GM19023 (cell line): Measurements from ENCODE around the gene ZNF14.
"Not testable (repeated sequence)": the region's sequence is repeated elsewhere in the genome, so short reads cannot be mapped to it uniquely, and the experiment has no call there.

Experiments
- ATAC-seq: cut with Tn5 transposase; IDR thresholded peaks from one replicate; pipeline ENCODE4 v1.9.1; 2021; ENCODE audit warnings: mild to moderate bottlenecking, moderate library complexity; ENCODE audit not compliant: unreplicated experiment

The ZNF14 gene

DNA sequence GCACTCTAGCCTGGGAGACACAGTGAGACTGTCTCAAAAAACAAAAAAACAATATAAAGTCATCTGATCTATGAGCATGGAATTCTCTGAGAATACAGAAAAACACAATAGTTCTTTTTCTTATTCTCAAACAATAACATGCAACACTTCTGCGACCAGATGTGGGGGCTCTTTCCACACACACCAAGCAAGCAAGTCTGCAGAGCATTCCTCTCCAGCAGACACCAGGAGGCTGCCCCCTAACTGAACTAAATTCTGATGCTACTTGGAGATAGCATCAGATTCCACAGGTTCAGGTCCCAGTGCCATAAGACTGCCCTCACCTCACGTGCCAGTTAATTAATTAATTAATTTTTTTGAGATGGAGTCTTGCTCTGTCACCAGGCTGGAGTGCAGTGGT lies 36.5 kb downstream of the ZNF14 start:
- ATAC-seq: no peak

DNA sequence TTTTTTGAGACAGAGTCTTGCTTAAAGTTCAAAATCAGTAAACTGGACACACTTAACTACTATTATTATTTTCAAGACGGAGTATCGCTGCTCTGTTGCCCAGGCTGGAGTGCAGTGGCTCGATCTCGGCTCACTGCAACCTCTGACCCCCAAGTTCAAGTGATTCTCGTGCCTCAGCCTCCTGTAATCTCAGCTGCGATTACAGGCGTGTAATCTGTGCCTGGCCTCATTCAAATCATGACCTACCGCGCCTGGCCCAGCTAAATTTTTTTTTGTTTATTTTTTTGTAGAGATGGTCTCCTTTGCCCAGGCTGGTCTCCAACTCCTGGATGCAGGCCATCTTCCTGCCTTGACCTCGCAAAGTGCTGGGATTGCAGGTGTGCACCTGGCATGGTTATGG lies 41.2 kb downstream of the ZNF14 start:
- no peak for ATAC-seq

DNA sequence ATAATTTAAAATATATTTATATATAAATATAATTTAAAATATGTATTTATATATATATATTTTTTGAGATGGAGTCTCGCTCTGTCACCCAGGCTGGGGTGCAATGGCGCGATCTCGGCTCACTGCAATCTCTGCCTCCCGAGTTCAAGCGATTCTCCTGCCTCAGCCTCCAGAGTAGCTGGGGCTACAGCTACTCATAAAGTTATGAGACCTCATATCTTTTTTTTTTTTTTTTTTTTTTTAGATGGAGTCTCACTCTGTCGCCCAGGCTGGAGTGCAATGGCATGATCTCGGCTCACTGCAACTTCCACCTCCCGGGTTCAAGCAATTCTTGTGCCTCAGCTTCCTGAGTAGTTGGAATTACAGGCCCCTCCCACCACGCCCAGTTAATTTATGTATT lies 43.9 kb downstream of the ZNF14 start:
- ATAC-seq: not testable (repeated sequence)

DNA sequence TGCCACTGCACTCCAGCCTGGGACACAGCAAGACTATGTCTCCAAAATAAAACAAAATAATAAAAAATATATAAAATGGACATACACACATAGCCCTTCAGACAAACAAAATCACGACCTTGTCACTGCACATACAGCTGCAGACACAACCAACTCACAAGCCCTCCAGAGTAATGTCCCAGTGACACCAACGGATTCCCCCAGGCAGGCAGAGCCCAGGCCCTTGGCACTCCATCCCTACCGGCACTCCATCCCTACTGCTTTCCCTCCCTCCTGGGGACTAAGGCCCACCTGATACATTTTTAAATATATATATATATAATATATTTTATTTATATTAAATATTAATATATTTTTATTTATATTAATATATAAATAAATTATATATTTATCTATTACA lies 45.8 kb downstream of the ZNF14 start:
- ATAC-seq: no peak

DNA sequence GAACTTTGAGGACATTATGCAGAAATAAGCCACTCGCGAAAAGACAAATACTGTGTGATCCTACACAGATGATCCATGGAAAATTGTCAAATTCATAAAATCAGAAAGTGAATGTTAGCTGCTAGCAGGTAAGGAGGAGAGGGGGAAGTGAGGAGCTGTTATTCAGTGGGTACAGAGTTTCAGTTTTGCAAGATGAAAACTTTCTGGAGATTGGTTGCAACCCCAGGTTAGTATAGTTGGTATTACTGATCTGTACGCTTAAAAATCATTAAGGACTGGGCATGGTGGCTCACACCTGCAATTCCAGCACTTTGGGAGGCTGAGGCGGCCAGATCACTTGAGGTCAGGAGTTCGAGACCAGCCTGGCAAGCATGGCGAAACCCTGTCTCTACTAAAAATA lies 46.3 kb downstream of the ZNF14 start:
- ATAC-seq: no peak

DNA sequence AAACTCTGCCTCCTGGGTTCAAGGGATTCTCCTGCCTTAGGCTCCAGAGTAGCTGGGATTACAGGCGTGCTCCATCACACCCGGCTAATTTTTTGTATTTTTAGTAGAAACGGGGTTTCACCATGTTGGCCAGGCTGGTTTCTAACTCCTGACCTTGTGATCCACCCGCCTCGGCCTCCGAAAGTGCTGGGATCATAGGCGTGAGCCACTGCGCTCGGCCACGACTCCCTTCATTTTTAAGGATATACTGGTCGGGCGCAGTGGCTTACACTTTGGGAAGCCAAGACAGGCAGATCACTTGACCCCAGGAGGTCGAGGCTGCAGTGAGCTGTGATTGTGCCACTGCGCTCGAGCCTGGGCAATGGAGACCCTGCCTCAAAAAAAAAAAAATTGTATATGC lies 46.8 kb downstream of the ZNF14 start:
- ATAC-seq: not testable (repeated sequence)

DNA sequence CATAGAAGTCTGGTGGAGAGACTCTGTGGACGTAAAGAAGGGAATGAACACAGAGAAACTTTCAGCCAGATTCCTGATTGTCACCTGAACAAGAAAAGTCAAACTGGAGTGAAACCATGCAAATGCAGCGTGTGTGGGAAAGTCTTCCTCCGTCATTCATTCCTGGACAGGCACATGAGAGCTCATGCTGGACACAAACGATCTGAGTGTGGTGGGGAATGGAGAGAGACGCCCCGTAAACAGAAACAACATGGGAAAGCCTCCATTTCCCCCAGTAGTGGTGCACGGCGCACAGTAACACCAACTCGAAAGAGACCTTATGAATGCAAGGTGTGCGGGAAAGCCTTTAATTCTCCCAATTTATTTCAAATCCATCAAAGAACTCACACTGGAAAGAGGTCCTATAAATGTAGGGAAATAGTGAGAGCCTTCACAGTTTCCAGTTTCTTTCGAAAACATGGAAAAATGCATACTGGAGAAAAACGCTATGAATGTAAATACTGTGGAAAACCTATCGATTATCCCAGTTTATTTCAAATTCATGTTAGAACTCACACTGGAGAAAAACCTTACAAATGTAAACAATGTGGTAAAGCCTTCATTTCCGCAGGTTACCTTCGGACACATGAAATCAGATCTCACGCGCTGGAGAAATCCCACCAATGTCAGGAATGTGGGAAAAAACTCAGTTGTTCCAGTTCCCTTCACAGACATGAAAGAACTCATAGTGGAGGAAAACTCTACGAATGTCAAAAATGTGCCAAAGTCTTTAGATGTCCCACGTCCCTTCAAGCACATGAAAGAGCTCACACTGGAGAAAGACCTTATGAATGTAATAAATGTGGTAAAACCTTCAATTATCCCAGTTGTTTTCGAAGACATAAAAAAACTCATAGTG lies 53.5 kb downstream of the ZNF14 start:
- no peak for ATAC-seq

DNA sequence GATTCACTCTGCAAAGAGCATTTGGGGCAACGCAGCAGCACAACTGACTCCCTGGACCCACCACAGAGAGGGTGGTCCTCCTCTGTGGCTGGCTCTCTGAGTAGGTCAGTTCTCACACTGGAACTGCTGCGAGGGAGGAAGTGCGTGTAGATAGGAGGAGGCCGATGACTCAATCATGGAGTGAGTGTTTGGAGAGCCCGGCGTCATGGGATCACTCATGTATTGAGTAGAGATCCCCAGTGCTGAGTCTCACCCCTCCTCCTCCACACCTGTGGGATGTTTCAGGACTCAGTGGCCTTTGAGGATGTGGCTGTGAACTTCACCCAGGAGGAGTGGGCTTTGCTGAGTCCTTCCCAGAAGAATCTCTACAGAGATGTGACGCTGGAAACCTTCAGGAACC lies 55.3 kb downstream of the ZNF14 start:
- no peak for ATAC-seq

DNA sequence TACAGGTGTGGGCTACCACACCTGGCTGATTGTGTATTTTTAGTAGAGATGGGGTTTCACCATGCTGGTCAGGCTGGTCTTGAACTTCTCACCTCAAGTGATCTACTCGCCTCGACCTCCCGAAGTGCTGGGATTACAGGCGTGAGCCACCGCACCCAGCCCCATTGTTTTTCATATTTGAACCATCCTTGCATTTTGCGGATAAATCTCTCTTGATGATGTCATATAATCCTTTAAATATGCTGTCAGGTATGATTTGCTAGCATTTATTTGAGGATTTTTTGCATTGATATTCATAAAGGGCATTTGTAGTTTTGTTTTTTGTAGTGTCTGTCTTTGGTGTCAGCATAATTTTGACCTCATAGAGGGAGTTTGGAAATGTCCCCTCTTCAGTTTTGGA lies 58.6 kb downstream of the ZNF14 start:
- ATAC-seq: no peak

DNA sequence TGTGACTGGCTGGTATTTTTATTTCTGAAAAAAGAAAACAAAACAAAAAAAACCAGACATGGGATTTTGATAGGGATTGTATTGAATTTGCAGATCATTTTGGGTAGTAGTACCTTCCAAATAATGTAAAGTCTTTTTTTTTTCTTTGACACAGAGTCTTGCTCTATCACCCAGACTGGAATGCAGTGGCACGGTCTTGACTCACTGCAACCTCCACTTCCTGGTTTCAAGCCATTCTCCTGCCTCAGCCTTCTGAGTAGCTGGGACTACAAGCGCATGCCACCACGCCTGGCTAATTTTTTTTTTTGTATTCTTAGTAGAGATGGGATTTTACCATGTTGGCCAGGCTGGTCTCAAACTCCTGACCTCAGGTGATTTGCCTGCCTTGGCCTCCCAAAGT lies 60.1 kb downstream of the ZNF14 start:
- no peak for ATAC-seq

DNA sequence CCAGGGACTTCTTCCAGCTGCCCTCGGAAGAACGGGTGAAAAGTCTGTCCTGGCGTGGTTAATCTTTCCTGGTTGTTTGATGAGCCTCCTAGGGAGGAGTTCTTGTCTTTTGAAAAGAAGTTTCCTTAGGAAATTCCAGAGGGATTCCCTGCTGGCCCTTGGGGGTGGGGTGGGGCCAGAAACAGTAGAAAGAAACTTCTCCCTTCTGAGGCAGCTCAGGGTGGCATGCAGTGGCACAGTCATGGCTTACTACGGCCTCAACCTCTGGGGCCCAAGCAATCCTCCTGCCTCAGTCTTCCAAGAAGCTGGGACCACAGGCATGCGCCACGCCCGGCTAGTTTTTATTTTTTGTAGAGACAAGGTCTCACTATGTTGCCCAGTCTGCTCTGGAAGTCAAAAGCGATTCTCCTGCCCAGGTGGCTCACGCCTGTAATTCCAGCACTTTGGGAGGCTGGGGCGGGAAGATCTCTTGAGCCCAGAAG lies 62.8 kb downstream of the ZNF14 start:
- no peak for ATAC-seq

DNA sequence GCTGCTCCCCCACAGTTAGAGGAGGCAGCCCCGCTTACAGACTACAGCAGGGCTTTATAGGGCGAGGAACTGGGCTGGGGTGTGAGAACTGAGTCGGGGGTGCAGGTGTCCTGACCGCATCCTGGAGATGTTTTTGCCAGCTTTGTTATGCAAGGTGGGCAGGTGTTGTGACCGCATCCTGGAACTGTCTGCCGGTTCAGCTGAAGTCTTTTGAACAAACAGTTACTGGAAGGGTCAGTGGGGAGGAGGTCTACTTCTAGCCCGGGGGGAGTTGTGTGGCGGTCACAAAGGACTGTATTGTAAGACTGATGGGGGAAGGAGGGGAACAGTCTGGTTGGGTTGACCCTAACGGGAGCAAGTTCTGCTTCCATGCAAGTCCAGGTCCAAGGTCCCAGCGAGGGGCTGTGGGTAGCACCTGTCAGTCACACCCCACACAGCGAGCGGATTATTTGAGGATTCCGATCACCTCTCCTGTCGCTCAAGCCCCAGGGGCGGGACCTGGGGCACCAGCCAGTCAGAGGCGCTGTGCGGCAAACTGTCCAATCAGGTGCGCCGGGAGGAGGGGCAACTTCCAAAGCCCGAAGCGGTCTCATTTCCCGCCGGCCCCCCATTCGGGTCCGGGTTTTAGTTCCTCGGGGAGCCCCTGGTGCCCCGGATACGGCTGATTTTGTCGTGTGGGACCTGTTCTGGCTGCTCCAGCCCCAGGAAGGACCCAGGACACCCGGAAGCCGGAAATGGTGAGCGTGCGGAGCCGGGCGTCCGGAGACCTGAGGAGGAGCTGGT lies 64.5 kb downstream of the ZNF14 start, which contains the start of gene ZNF101:
Gene ZNF101 (plus strand): TSS at position 610 of the 783 bp plus-strand sequence. CDS start 125 bp downstream, at position 735.
- ATAC-seq: peak; percentile 64

DNA sequence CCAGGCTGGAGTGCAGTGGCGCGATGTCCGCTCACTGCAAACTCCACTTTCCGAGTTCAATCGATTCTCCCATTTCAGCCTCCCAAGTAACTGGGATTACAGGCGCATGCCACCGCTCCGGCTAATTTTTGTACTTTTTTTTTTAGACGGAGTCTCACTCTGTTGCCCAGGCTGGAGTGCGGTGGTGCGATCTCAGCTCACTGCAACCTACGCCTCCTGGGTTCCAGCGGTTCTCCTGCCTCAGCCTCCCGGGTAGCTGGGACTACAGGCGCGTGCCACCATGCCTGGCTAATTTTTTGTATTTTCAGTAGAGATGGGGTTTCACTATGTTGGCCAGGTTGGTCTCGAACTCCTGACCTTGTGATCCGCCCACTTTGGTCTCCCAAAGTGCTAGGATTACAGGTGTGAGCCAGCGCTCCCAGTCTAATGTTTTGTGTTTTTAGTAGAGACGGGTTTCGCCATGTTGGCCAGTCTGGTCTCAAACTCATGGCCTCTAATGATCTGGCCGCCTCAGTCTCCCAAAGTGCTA lies 67.4 kb downstream of the ZNF14 start:
- ATAC-seq: not testable (repeated sequence)

DNA sequence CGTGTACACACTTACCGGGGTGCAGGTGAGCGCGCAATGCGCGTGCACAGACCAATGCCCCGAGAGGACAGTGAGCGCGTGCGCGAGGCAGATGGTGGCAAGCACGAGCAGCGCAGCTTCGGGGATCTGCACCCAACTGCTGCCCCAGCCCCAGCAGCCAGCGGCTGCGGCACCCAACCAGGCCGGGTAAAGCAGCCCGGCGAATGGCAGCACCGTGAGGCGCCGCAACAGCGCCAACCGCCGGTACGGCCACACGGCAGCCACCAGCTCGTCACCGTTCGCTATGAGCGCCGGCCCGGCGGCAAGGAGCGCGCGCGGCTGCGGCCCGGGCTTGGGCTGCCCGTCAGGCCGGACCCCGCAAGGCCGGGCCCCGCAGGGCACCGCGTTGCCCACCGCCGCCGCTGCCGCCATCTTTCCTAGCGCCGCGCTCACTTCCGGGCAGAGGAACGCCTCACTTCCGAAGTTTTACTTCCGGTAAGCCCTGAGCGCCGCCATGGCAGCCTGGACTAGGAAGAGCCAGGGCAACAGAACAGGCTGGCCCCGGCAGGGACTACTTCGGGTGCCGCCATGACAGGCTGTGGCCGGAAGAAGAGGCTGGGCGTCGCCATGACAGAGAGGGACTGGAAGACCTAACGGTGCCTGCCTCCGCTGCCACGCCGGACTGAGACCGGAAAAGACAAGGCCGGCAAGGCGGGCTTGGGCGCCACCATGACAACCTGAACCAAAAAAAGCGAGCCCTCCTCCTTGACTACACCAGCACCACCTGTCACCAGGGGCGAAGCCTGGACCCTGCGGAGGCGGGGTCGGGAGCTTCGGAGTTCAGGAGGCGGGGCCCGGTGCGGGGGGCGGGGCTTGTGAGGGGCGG lies 69.4 kb downstream of the ZNF14 start, which contains the start of gene ATP13A1:
Gene ATP13A1 (minus strand): TSS at position 421 of the 865 bp plus-strand sequence. CDS start 10 bp downstream, at position 411.
- ATAC-seq: peak; percentile 78

DNA sequence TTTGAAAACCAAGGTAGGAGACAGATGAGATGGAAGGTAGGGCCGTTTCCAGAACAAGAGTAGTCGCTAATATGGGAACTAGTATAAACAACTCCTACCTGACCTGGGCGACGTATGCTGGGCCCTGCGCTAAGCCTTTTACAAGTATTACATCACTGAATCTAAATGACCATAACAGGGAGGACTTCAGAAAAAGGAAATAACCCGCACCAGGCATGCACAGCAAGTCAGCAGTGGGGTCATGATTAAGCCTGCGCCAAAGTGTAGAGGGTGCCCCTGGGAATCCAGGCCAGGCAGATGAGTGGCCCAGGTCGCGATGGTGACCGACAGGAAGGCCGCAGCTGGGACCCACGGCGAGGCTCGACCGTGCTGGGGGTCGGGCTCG lies 70.0 kb downstream of the ZNF14 start:
- no peak for ATAC-seq

DNA sequence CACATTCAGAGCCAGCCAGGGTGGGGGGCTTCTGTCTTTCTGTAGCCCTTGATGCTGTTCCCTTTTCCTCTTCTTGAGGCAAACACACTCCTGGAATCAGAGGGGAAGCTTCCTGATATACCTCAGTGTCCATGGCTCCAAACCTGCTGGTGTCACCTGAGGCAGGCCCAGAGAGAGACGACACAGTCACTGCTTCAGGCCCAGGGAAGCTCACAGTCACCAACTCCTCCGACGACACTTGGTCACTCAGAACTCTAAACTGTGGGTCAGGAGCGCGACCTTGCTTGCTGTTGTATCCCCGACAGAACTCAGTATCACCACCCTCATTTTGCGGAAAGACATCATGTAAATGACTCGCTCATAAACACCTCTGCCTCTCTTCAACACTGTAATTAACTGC lies 70.6 kb downstream of the ZNF14 start:
- ATAC-seq: no peak

DNA sequence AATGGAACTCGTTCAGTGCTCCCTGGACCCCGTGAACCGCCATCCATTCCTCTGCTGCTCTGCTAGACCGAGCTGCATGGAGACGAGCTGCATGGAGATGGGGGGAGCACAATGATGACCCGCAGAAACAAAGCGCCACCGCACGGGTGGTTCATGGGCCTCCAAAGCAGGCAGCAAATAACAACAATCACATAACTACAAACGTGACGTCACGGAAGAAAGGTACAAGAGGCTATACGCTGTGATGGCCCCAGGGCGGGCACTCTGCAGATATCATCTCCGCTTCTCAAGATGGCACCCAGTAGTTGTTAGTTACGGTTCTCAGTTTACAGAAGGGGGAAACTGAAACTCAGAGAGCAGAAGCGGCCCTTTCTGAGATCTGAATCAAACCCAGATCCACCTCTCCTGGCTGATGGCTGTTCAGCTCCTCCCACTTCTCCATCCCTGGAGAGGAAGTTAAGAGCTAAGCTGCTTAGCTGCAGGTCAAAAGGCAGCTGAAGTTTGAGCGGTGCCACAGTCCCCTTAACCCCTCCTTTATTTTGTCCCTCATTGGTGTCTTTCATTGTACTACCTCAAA lies 71.1 kb downstream of the ZNF14 start:
- ATAC-seq: no peak

DNA sequence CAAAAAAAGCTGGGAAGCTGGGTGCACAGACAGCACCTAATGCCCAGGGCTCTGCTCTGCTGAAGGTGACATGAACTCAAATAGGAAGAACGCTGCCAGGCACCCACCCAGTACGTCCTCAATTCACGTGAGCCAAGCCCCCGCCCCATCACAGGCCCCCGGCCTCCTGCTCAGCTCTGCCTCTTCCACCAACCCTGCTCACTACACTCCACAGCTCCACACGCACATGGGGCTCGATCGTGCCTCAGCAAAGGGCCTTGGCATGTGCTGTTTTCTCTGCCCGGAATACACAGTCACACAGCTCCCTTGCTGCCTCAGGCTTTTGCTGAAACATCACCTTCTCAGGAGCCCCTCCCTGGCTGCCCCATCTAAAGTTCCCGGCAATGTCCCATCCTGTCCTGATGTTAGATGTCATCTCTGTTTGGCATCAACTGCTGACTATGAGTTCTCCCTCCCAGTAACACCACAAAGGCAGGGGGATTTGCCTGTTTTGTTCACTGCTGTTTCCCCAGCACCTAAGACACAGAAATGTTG lies 71.7 kb downstream of the ZNF14 start:
- no peak for ATAC-seq
